Sigmoid colon (tissue), 7 donors: ENCODE measurements around the gene STBD1. TPM values are rescaled to one million over a fixed set of nuclear protein-coding genes. Genes with fewer than 3 reads are reported as not detected.
"Not testable (repeated sequence)": the region's sequence is repeated elsewhere in the genome, so short reads cannot be mapped to it uniquely, and the experiment has no call there.

ENCODE experiments used
- DNase-seq: peaks from one replicate; pipeline ENCODE4 v3.0.0-alpha.2; 2019
- H3K27ac ChIP-seq, 4 donors: fragments of 200-600 bp; sonication (generic); one replicate each; pipeline ENCODE4 v1.5.1; 2016 to 2019; ENCODE audit warnings: mild to moderate bottlenecking in 1 of 4
- H3K27me3 ChIP-seq, 3 donors: fragments of 200-600 bp; sonication (generic); one replicate each; pipeline ENCODE4 v1.5.1; 2019; ENCODE audit warnings: mild to moderate bottlenecking in 1 of 3
- H3K36me3 ChIP-seq, 4 donors: fragments of 200-600 bp; sonication (generic); one replicate each; pipeline ENCODE4 v1.5.1; 2016 to 2019
- H3K4me1 ChIP-seq, 4 donors: fragments of 200-600 bp; sonication (generic); one replicate each; pipeline ENCODE4 v1.5.1; 2017 to 2019
- H3K4me3 ChIP-seq, 4 donors: fragments of 200-600 bp; sonication (generic); one replicate each; pipeline ENCODE4 v1.5.1; 2017 to 2019; ENCODE audit warnings: mild to moderate bottlenecking in 2 of 4, moderate library complexity in 1 of 4
- H3K9me3 ChIP-seq, 4 donors: fragments of 200-600 bp in 3 of 4; sonication (generic) in 3 of 4; one replicate each; pipeline versions ENCODE4 v1.5.1 to v1.6.1; 2013 to 2019
- CTCF ChIP-seq, 4 experiments: fragments of 450-650 bp in 3 of 4; fragments of 200-600 bp in 1 of 4; IDR thresholded peaks; one replicate each; pipeline ENCODE4 v1.5.1; 2016 to 2019; ENCODE audit warnings: antibody characterized with exemption in 4 of 4, mild to moderate bottlenecking in 3 of 4, moderate library complexity in 2 of 4
- EP300 ChIP-seq, 4 donors: sonication (generic); formaldehyde crosslinking; IDR thresholded peaks; one replicate each; pipeline ENCODE4 v1.6.1; 2017; ENCODE audit warnings: antibody characterized with exemption in 4 of 4
- POLR2A ChIP-seq, 2 donors: fragments of 450-650 bp; IDR thresholded peaks; one replicate each; pipeline ENCODE4 v1.6.1; 2016; ENCODE audit warnings: antibody characterized with exemption in 2 of 2, mild to moderate bottlenecking in 2 of 2, moderate library complexity in 2 of 2
- POLR2AphosphoS5 ChIP-seq, 4 donors: sonication (generic); formaldehyde crosslinking; IDR thresholded peaks; one replicate each; pipeline ENCODE4 v1.6.1; 2017; ENCODE audit warnings: antibody characterized with exemption in 4 of 4
- WGBS, 2 donors: extraction: QIAGEN DNeasy Blood & Tissue Kit; methylation state at CpG; one replicate each; pipeline ENCODE4 v1.1.7; 2013; 5-methylcytosine and 5-hydroxymethylcytosine counted together
- intact Hi-C: fragments of 100-400 bp; cut with DNase I; formaldehyde crosslinking; loops from one replicate; pipeline ENCODE4 v1.15.1; 2023
- polyA plus RNA-seq, 3 donors: library from polyadenylated mRNA; stranded (reverse); fragments of 200-250 nt; gene quantifications; one replicate each; pipeline ENCODE4 v1.2.3, GENCODE V29; 2013
- total RNA-seq, 4 donors: library from RNA; depleted of rRNA; stranded (reverse); fragments of >200 nt; gene quantifications; one replicate each; pipeline ENCODE4 v1.1.0, GENCODE V29; 2016
- donor health status: healthy with polysubstance abuse.
- donor health status: Bipolar disorder and iron deficiency.
- donor health status: healthy.

The STBD1 gene
- total and polyA plus RNA-seq, 7 donors: 6.0 to 17.1 (median 11.0) TPM

DNA sequence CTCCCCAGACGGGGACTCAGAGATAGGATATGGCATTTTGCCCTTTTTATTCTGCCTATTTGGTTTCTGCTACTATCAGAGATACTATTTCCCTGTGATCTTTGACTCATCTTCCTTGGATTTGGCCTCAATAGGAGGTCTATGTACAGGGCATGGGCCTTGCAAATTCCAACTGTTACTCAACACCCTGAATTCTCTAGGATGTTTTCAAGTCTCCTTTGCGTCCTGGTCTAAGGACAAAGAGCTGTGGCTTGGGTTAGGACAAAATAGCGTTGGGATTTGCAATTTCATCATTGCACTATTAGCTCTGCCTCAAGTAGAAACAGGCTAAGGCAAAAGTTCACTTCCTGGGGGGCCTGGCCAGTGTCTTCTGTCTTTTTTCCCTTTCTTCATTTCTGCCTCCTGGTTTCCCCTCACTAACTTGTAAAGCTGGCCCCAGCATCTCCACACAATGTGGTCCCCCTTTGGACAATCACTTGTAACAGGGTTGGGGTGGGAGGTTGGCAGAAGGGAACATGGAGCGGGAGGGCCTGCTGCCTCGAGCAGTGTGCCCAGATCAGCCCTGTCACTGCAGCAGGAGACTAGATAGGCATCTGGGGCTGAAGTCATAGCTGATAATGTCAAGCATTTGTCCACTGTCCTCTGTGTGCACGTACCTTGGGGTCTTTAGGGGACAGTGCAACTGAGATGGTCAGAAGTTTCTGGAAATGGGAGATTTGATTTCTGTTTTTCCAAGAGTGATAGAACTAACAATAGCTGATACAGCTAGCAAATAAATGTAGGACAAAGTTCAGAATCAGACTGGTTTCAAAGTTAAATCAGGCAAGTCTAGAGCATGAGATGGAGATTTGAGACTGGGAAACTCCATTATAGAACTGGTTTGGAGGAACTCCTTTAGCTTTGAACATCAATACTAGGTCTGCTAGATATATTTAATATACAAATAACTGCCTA lies 25.8 kb upstream of the STBD1 start:
- DNase-seq: no peak
- H3K4me1 ChIP-seq: no peaks in the 10 kb centered on the region
- H3K9me3 ChIP-seq: no peaks in the 10 kb centered on the region
- H3K4me3 ChIP-seq: no peak overlapping the region
- H3K27me3 ChIP-seq: no peaks in the 10 kb centered on the region
- intact Hi-C loops: no loop called here
- TF ChIP-seq CTCF (IDR thresholded peaks at IDR 0.05): no peak
- no peak for TF ChIP-seq EP300 (IDR thresholded peaks at IDR 0.05)
- TF ChIP-seq POLR2A (IDR thresholded peaks at IDR 0.05): no peak
- no peak for TF ChIP-seq POLR2AphosphoS5 (IDR thresholded peaks at IDR 0.05)
- WGBS, 2 donors: 78 to 84% methylated on average over 6 of the region's 6 CpGs
- H3K27ac ChIP-seq: no peak overlapping the region
- no peaks in the 10 kb centered on the region for H3K36me3 ChIP-seq

DNA sequence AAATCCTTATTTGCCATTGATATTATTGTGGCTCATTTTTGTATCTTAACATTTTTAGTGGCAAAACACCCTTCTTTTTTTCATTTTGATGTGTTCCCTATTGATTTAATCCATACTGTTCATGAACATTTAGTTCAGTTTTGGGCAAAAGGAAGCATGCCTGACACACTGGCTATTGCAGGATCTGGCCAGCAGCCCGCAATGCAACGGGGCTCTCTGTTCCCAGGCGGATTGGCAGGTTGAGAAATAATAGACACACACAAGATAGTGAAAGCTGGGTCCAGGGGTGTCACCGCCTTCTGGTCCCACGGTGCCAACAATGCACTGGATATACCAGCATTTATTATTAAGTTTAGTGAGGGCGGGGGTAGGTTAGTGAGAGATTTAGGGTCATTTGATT lies 24.9 kb upstream of the STBD1 start:
- H3K4me3 ChIP-seq, H3K4me1 ChIP-seq, intact Hi-C loops, H3K9me3 ChIP-seq, H3K27ac ChIP-seq, H3K36me3 ChIP-seq, DNase-seq, H3K27me3 ChIP-seq: not testable (repeated sequence)
- WGBS, 2 donors: 62 to 88% methylated on average over 6 of the region's 6 CpGs

- Histone ChIP-seq H3K9me3 (no peaks in the 10 kb centered on the region), H3K36me3 (no peaks in the 10 kb centered on the region), H3K4me1 (no peaks in the 10 kb centered on the region), H3K27ac (no peak overlapping the region), H3K27me3 (no peaks in the 10 kb centered on the region), H3K4me3 (no peak overlapping the region)
- no peak for DNase-seq
- 18 to 68% methylated on average over 6 of the region's 6 CpGs for WGBS, 2 donors
- intact Hi-C loops: no loop called here
- TF ChIP-seq EP300 (IDR thresholded peaks at IDR 0.05) (no peak), CTCF (IDR thresholded peaks at IDR 0.05) (no peak), POLR2A (IDR thresholded peaks at IDR 0.05) (no peak), POLR2AphosphoS5 (IDR thresholded peaks at IDR 0.05) (no peak)
Measured at GRCh38 chr4:76282941-76283689, 23.4 kb upstream of the STBD1 start.

DNA sequence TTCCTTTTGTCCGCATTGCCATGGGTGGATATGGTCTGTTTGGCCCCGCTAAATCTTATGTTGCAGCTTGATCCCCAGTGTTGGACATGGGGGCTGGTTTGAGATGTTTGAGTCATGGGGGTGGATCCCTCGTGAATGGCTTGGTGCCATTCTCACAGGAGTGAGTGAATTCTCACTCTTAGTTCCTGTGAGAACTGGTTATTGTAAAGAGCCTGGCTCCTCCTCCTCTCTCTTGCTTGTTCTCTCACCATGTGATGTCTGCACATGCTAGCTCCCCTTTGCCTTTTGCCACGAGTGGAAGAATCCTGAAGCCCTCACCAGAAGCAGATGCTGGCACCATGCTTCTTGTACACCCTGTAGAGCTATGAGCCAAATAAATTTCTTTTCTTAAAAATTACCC lies 22.6 kb upstream of the STBD1 start:
- no peak overlapping the region for H3K27ac ChIP-seq
- no peaks in the 10 kb centered on the region for H3K9me3 ChIP-seq
- WGBS, 2 donors: 58 to 76% methylated on average over 4 of the region's 4 CpGs
- no peak for DNase-seq
- no peaks in the 10 kb centered on the region for H3K27me3 ChIP-seq
- H3K4me1 ChIP-seq: no peaks in the 10 kb centered on the region
- no peaks in the 10 kb centered on the region for H3K36me3 ChIP-seq
- no peak for TF ChIP-seq CTCF (IDR thresholded peaks at IDR 0.05)
- TF ChIP-seq POLR2AphosphoS5 (IDR thresholded peaks at IDR 0.05): no peak
- TF ChIP-seq POLR2A (IDR thresholded peaks at IDR 0.05): no peak
- no peak for TF ChIP-seq EP300 (IDR thresholded peaks at IDR 0.05)
- intact Hi-C loops: no loop called here
- H3K4me3 ChIP-seq: no peak overlapping the region

- DNase-seq, H3K9me3 ChIP-seq, H3K27ac ChIP-seq, H3K36me3 ChIP-seq, H3K4me1 ChIP-seq, intact Hi-C loops, H3K4me3 ChIP-seq, H3K27me3 ChIP-seq: not testable (repeated sequence)
- WGBS, 2 donors: 83 to 85% methylated on average over 3 of the region's 3 CpGs
Measured at GRCh38 chr4:76287811-76288210, 18.7 kb upstream of the STBD1 start.
